Measurements from ENCODE around the gene TMEM62.
A peak's percentile ranks its signal among the peaks of the same experiment; 100 is the strongest.
"Not testable (repeated sequence)": the region's sequence is repeated elsewhere in the genome, so short reads cannot be mapped to it uniquely, and the experiment has no call there.

TMEM62 gene

DNA sequence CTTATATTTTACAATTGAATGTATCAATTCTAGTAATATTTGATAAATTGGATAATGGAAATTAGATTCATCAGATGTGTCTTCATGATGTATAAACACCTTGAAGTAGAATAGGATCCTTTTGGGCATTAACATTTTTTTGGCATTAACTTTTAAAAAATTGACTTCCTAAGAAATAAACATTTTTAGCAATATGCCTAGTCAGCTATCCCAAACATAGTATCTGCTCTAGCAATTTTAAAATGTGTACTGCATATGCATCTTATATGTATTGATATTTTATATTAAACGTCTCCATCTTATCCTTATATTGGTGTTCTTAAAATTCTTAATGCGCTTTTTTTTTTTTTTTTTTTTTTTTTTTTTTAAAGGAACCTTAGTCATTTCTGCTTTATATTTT is 60.3 kb downstream of the TMEM62 start:
- TF ChIP-seq CTCF (IDR thresholded peaks at IDR 0.05; ENCODE audit: low read depth, low read length): no peak
- no peak overlapping the region for H3K4me3 ChIP-seq (ENCODE audit: low read depth, low read length)

GRCh38 chr15:43194795-43195194 is 61.4 kb downstream of the TMEM62 start:
- H3K4me3 ChIP-seq (ENCODE audit: low read depth, low read length): no peak overlapping the region
- no peak for TF ChIP-seq CTCF (IDR thresholded peaks at IDR 0.05; ENCODE audit: low read depth, low read length)

GRCh38 chr15:43196760-43197548 is 63.6 kb downstream of the TMEM62 start:
- TF ChIP-seq CTCF (IDR thresholded peaks at IDR 0.05; ENCODE audit: low read depth, low read length): no peak
- H3K4me3 ChIP-seq (ENCODE audit: low read depth, low read length): no peak overlapping the region

DNA sequence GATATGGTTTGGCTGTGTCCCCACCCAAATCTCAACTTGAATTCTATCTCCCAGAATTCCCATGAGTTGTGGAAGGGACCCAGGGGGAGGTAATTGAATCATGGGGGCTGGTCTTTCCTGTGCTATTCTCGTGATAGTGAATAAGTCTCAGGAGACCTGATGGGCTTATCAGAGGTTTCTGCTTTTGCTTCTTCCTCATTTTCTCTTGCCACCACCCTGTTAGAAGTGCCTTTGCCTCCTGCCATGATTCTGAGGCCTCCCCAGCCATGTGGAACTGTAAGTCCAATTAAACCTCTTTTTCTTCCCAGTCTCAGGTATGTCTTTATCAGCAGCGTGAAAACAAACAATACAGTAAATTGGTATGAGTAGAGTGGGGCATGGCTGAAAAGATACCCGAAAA is 64.4 kb downstream of the TMEM62 start:
- not testable (repeated sequence) for H3K4me3 ChIP-seq (ENCODE audit: low read depth, low read length)

- not testable (repeated sequence) for H3K4me3 ChIP-seq (ENCODE audit: low read depth, low read length)
Measured at GRCh38 chr15:43198556-43198955, 65.2 kb downstream of the TMEM62 start.

DNA sequence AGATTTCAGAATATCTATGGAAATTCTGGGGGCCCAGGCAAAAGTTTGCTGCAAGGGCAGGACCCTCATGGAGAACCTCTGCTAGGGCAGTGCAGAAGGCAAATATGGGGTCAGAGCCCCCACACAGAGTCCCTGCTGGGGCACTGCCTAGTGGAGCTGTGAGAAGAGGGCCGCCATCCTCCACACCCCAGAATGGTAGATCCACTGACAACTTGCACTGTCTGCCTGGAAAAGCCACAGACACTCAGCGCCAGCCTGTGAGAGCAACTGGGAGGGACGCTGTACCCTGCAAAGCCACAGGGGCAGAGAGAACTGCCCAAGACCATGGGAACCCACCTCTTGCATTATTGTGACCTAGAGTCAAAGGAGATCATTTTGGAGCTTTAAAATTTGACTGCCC is 65.6 kb downstream of the TMEM62 start:
- no peak overlapping the region for H3K4me3 ChIP-seq (ENCODE audit: low read depth, low read length)
- no peak for TF ChIP-seq CTCF (IDR thresholded peaks at IDR 0.05; ENCODE audit: low read depth, low read length)

DNA sequence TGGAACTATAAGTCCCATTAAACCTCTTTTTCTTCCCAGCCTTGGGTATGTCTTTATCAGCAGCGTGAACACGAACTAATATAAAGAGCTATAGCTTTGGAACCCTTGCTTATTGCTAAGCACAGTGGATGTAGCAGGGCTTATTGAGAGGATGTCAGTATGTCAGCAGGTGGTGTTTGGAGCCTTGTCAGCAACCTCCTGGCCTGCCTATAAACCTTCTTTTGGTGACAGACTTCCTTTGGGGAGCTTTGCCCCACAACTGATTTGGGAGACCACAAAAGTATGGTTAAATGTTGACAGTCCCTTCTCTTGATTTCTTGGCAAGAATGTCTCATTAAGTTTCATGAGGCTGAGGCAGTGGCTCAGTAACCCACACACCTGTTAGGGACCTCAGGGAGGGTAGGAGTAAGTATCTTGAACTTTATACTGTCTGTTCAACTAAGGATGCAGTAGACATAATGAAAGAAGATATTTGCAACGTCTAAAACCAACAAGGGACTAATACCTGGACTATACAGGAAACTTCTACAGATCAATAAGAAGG is 66.6 kb downstream of the TMEM62 start:
- no peak for TF ChIP-seq CTCF (IDR thresholded peaks at IDR 0.05; ENCODE audit: low read depth, low read length)

GRCh38 chr15:43204016-43204901 is 70.9 kb downstream of the TMEM62 start:
- TF ChIP-seq CTCF (IDR thresholded peaks at IDR 0.05; ENCODE audit: low read depth, low read length): peak; percentile 46; the same call in 1 of the 2 replicates

More for the DNA sequence above, 66.6 kb downstream of the TMEM62 start:
- H3K4me3 ChIP-seq (ENCODE audit: low read depth, low read length): no peak overlapping the region

More at GRCh38 chr15:43204016-43204901, 70.9 kb downstream of the TMEM62 start:
- H3K4me3 ChIP-seq (ENCODE audit: low read depth, low read length): no peak overlapping the region
